Neural progenitor cell (in vitro differentiated cells): ENCODE results near the gene NMUR1. TPM values are rescaled to one million over a fixed set of nuclear protein-coding genes. Genes with fewer than 3 reads are reported as not detected.

Source experiments
- DNase-seq: peaks from one replicate; pipeline ENCODE4 v3.0.0-alpha.2; 2016; ENCODE audit warnings: low spot score
- H2AFZ ChIP-seq: fragments of 200-600 bp; sonication (generic); replicated peaks from 2 replicates; pipeline ENCODE4 v1.6.1; 2016; ENCODE audit warnings: antibody characterized with exemption
- H3F3A ChIP-seq: fragments of 200-600 bp; sonication (generic); 2 replicates; pipeline ENCODE4 v1.6.1; 2016; ENCODE audit warnings: antibody characterized with exemption, low read depth
- H3K27ac ChIP-seq: fragments of 200-600 bp; sonication (generic); 2 replicates; pipeline ENCODE4 v1.5.1; 2016; ENCODE audit warnings: mild to moderate bottlenecking
- H3K27me3 ChIP-seq: fragments of 200-600 bp; sonication (generic); 2 replicates; pipeline ENCODE4 v1.6.1; 2016; ENCODE audit warnings: mild to moderate bottlenecking, moderate library complexity
- H3K36me3 ChIP-seq: fragments of 200-600 bp; sonication (generic); 2 replicates; pipeline ENCODE4 v1.5.1; 2016
- H3K4me1 ChIP-seq: fragments of 200-600 bp; sonication (generic); 2 replicates; pipeline ENCODE4 v1.6.1; 2016; ENCODE audit warnings: mixed run types
- H3K4me2 ChIP-seq: fragments of 200-600 bp; sonication (generic); 2 replicates; pipeline ENCODE4 v1.6.1; 2016
- H3K4me3 ChIP-seq: fragments of 200-600 bp; sonication (generic); 2 replicates; pipeline ENCODE4 v1.5.1; 2016
- H3K79me2 ChIP-seq: fragments of 200-600 bp; sonication (generic); 2 replicates; pipeline ENCODE4 v1.6.1; 2016; ENCODE audit warnings: low read depth
- H3K9ac ChIP-seq: fragments of 200-600 bp; sonication (generic); 2 replicates; pipeline ENCODE4 v1.6.1; 2016
- H3K9me3 ChIP-seq: fragments of 200-600 bp; sonication (generic); 2 replicates; pipeline ENCODE4 v1.5.1; 2016; ENCODE audit warnings: low read depth
- H4K20me1 ChIP-seq: fragments of 200-600 bp; sonication (generic); 2 replicates; pipeline ENCODE4 v1.6.1; 2016; ENCODE audit warnings: low read depth
- H3K27ac Mint-ChIP-seq: 3 replicates; pipeline ENCODE4 v1.8.0; 2021; ENCODE audit warnings: mixed read lengths
- H3K27me3 Mint-ChIP-seq: 2 replicates; pipeline ENCODE4 v1.8.0; 2022; ENCODE audit warnings: low read depth, mild to moderate bottlenecking, inconsistent platforms, moderate library complexity, mixed read lengths; ENCODE audit not compliant: insufficient read depth
- H3K36me3 Mint-ChIP-seq: 3 replicates; pipeline ENCODE4 v1.8.0; 2021; ENCODE audit warnings: mixed read lengths
- H3K4me1 Mint-ChIP-seq: 3 replicates; pipeline ENCODE4 v1.8.0; 2021; ENCODE audit warnings: mixed read lengths
- H3K4me3 Mint-ChIP-seq: 3 replicates; pipeline ENCODE4 v1.8.0; 2021; ENCODE audit warnings: mild to moderate bottlenecking, moderate library complexity, mixed read lengths
- H3K9me3 Mint-ChIP-seq: 3 replicates; pipeline ENCODE4 v1.8.0; 2020; ENCODE audit warnings: mixed read lengths
- CTCF ChIP-seq: fragments of 200-600 bp; sonication (generic); IDR thresholded peaks from 2 replicates; pipeline ENCODE4 v1.5.1; 2017; ENCODE audit warnings: antibody characterized with exemption, mild to moderate bottlenecking
- EZH2 ChIP-seq: fragments of 200-600 bp; sonication (generic); IDR thresholded peaks from 2 replicates; pipeline ENCODE4 v1.6.1; 2017; ENCODE audit warnings: antibody characterized with exemption, mild to moderate bottlenecking, moderate library complexity
- EZH2phosphoT487 ChIP-seq: fragments of 200-600 bp; sonication (generic); IDR thresholded peaks from 2 replicates; pipeline ENCODE4 v1.6.1; 2017; ENCODE audit warnings: antibody characterized with exemption
- total RNA-seq: library from RNA; depleted of rRNA; stranded (reverse); fragments of >200 nt; gene quantifications from 2 replicates; pipeline ENCODE4 v1.2.3, GENCODE V29; 2015; ENCODE audit warnings: low replicate concordance

NMUR1 gene
- total RNA-seq, 1 donor from 2014 or later = 0.52 TPM

DNA sequence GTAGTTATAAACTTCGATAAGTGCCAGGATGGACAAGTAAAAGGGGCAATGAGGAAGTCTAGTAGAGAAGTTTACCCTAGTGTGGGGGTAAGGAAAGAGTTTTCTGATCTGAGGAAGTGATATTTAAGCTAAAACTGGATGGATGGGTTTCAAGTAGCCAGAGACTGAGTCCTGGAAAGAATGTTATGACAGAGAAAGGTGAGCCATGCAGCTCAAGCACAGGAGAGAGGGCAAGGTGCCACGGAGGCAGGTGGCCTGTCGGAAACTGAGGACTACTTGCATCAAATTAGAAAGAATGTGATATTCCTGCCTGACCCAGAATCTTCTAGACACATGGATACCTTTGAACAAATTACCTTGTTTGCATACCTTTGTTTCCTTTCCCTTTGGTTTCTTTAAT, 26.5 kb downstream of the NMUR1 start:
- Histone ChIP-seq H3K9ac (no peak overlapping the region), H3K4me3 (no peak overlapping the region), H3K36me3 (no peaks in the 10 kb centered on the region), H3K4me2 (no peak overlapping the region), H4K20me1 (no peaks in the 10 kb centered on the region), H3F3A (no peaks in the 10 kb centered on the region), H3K9me3 (no peaks in the 10 kb centered on the region), H3K4me1 (no peaks in the 10 kb centered on the region), H3K27ac (no peak overlapping the region), H3K79me2 (no peaks in the 10 kb centered on the region), H3K27me3 (no peaks in the 10 kb centered on the region), H2AFZ (no peak overlapping the region)
- H3K36me3 Mint-ChIP-seq = peaks cover 7% of the 10 kb centered on the region
- H3K27me3 Mint-ChIP-seq = no peaks in the 10 kb centered on the region
- H3K9me3 Mint-ChIP-seq = no peaks in the 10 kb centered on the region
- H3K27ac Mint-ChIP-seq = no peak overlapping the region
- no peak overlapping the region for H3K4me3 Mint-ChIP-seq
- DNase-seq = no peak
- H3K4me1 Mint-ChIP-seq = no peaks in the 10 kb centered on the region
- TF ChIP-seq EZH2phosphoT487 (no peak), CTCF (no peak), EZH2 (no peak)

- Histone ChIP-seq H3K4me1 (no peaks in the 10 kb centered on the region), H3K9ac (no peak overlapping the region), H3K27ac (no peak overlapping the region), H2AFZ (no peak overlapping the region), H3K4me2 (no peak overlapping the region), H3K4me3 (no peak overlapping the region), H3F3A (no peaks in the 10 kb centered on the region), H4K20me1 (no peaks in the 10 kb centered on the region), H3K27me3 (no peaks in the 10 kb centered on the region), H3K9me3 (no peaks in the 10 kb centered on the region), H3K36me3 (no peaks in the 10 kb centered on the region), H3K79me2 (no peaks in the 10 kb centered on the region)
- no peak for DNase-seq
- Mint-ChIP-seq H3K4me3 (no peak overlapping the region), H3K9me3 (no peaks in the 10 kb centered on the region), H3K4me1 (no peaks in the 10 kb centered on the region), H3K27me3 (no peaks in the 10 kb centered on the region), H3K36me3 (peaks cover 7% of the 10 kb centered on the region), H3K27ac (no peak overlapping the region)
- TF ChIP-seq EZH2phosphoT487 (no peak), CTCF (no peak), EZH2 (no peak)
Observed at GRCh38 chr2:231502596-231502995, 27.6 kb downstream of the NMUR1 start.

- no peak overlapping the region for H3K27ac Mint-ChIP-seq
- no peak for TF ChIP-seq EZH2phosphoT487
- TF ChIP-seq EZH2 = no peak
- no peak for TF ChIP-seq CTCF
- no peak overlapping the region for H2AFZ ChIP-seq
Observed at GRCh38 chr2:231497651-231498050, 32.6 kb downstream of the NMUR1 start.

More at GRCh38 chr2:231497651-231498050, 32.6 kb downstream of the NMUR1 start:
- Histone ChIP-seq H3F3A (no peaks in the 10 kb centered on the region), H3K4me1 (no peaks in the 10 kb centered on the region), H3K4me2 (no peak overlapping the region), H3K79me2 (no peaks in the 10 kb centered on the region), H3K4me3 (no peak overlapping the region), H3K9me3 (no peaks in the 10 kb centered on the region), H3K36me3 (no peaks in the 10 kb centered on the region), H3K9ac (no peak overlapping the region), H3K27ac (no peak overlapping the region), H4K20me1 (no peaks in the 10 kb centered on the region), H3K27me3 (no peaks in the 10 kb centered on the region)
- DNase-seq = no peak
- Mint-ChIP-seq H3K36me3 (no peaks in the 10 kb centered on the region), H3K4me3 (no peak overlapping the region), H3K4me1 (no peaks in the 10 kb centered on the region), H3K9me3 (no peaks in the 10 kb centered on the region), H3K27me3 (no peaks in the 10 kb centered on the region)
